ENCODE measurements around the gene BMP6. TPM values are rescaled to one million over a fixed set of nuclear protein-coding genes. Genes with fewer than 3 reads are reported as not detected.

BMP6 gene
- total and polyA plus RNA-seq, 2 of the 8 experiments (the other 6 are each of a cell fraction or from before 2014, with no cell fraction given), result 2.0 to 2.1 TPM

- TF ChIP-seq CHD7 (IDR thresholded peaks at IDR 0.05; ENCODE audit: insufficient replicate concordance, low read length) (no peak), RNF2 (IDR thresholded peaks at IDR 0.05; ENCODE audit: borderline replicate concordance, low read depth, low read length, missing control alignments, poor library complexity, severe bottlenecking) (no peak), BRCA1 (IDR thresholded peaks at IDR 0.05; ENCODE audit: low read depth, low read length) (no peak), SP2 (IDR thresholded peaks at IDR 0.05; ENCODE audit: low read length) (no peak), SIX5 (IDR thresholded peaks at IDR 0.05; ENCODE audit: low read depth, low read length) (no peak), TBP (IDR thresholded peaks at IDR 0.05; ENCODE audit: low read depth, low read length) (no peak), GTF2F1 (IDR thresholded peaks at IDR 0.05; ENCODE audit: borderline replicate concordance, low read depth, low read length) (no peak), BCL11A (IDR thresholded peaks at IDR 0.05; ENCODE audit: low read depth in 2 of 2, low read length in 2 of 2) (no peak), JUND (IDR thresholded peaks at IDR 0.05; ENCODE audit: low read length) (no peak), MAFK (IDR thresholded peaks at IDR 0.05; ENCODE audit: low read depth, low read length) (no peak), EZH2 (IDR thresholded peaks at IDR 0.05; ENCODE audit: low read depth, low read length, severe bottlenecking) (no peak)
Observed at GRCh38 chr6:7750197-7750596, 24.3 kb downstream of the BMP6 start (continued).

Measured in H1 (cell line).